A673 (cell line): ENCODE measurements around the gene CEACAM6. TPM values are rescaled to one million over a fixed set of nuclear protein-coding genes. Genes with fewer than 3 reads are reported as not detected.

Experiments used
- BruUV-seq: library from RNA; stranded (reverse); fragments of 400-500 nt; replicated peaks from 2 replicates; lab custom pipeline; 2021; lab: Mats Ljungman, UMichigan
- CTCF ChIA-PET: fragments of 300-600 bp; sonication (Branson Sonifier 250); formaldehyde crosslinking; loops from one replicate; lab custom pipeline; 2022; ENCODE audit warnings: antibody characterized with exemption; lab: Charles Lee
- POLR2A ChIA-PET: fragments of 300-600 bp; sonication (Branson Sonifier 250); formaldehyde crosslinking; loops from one replicate; lab custom pipeline; 2022; ENCODE audit warnings: antibody characterized with exemption; ENCODE audit not compliant: low non-redundant PET; lab: Charles Lee
- DNase-seq: peaks from one replicate; pipeline ENCODE4 v3.0.0-alpha.2; 2015; ENCODE audit warnings: low spot score
- H3K27ac ChIP-seq: fragments of 200-600 bp; sonication (generic); 2 replicates; pipeline ENCODE4 v1.5.1; 2016; ENCODE audit warnings: mixed run types, low read depth, mild to moderate bottlenecking, mixed read lengths, antibody characterized with exemption, low read length; ENCODE audit not compliant: poor library complexity, severe bottlenecking
- H3K27me3 ChIP-seq: fragments of 200-600 bp; sonication (generic); replicated peaks from 2 replicates; pipeline ENCODE4 v1.6.1; 2017; ENCODE audit warnings: mixed run types, low read depth, mild to moderate bottlenecking, mixed read lengths, antibody characterized with exemption, low read length; ENCODE audit not compliant: insufficient read depth, poor library complexity
- H3K36me3 ChIP-seq: fragments of 200-600 bp; sonication (generic); 2 replicates; pipeline ENCODE4 v1.6.1; 2016; ENCODE audit warnings: mixed run types, mild to moderate bottlenecking, mixed read lengths, antibody characterized with exemption, low read length; ENCODE audit not compliant: insufficient read depth, poor library complexity, severe bottlenecking
- H3K4me1 ChIP-seq: fragments of 200-600 bp; sonication (generic); 2 replicates; pipeline ENCODE4 v1.6.1; 2017; ENCODE audit warnings: mixed run types, mild to moderate bottlenecking, mixed read lengths, antibody characterized with exemption, low read length; ENCODE audit not compliant: insufficient read depth, poor library complexity, severe bottlenecking
- H3K4me3 ChIP-seq: fragments of 200-600 bp; sonication (generic); 2 replicates; pipeline ENCODE4 v1.5.1; 2016; ENCODE audit warnings: low read depth, mixed run types, mild to moderate bottlenecking, mixed read lengths, low read length; ENCODE audit not compliant: poor library complexity, severe bottlenecking
- H3K9me3 ChIP-seq: fragments of 200-600 bp; sonication (generic); 2 replicates; pipeline ENCODE4 v1.6.1; 2016; ENCODE audit warnings: mixed run types, low read depth, mild to moderate bottlenecking, mixed read lengths, antibody characterized with exemption, low read length; ENCODE audit not compliant: poor library complexity, severe bottlenecking
- EZH2 ChIP-seq: fragments of 200-600 bp; sonication (generic); IDR thresholded peaks from 2 replicates; pipeline ENCODE4 v1.6.1; 2017; ENCODE audit warnings: borderline replicate concordance, low read depth, mild to moderate bottlenecking, mixed read lengths, antibody characterized with exemption, low read length; ENCODE audit not compliant: poor library complexity, severe bottlenecking
- intact Hi-C: fragments of 100-400 bp; cut with micrococcal nuclease; formaldehyde crosslinking; loops from one replicate; pipeline ENCODE4 v1.10.0; 2022; ENCODE audit not compliant: unreplicated experiment
- total RNA-seq: library from RNA; stranded (reverse); gene quantifications from 2 replicates; pipeline ENCODE4 v1.2.3, GENCODE V29; 2021
- TF ChIP-seq, protein P1 (sequence below): fragments of 300-800, 200-600 bp; sonication (generic); conservative IDR thresholded peaks from 2 replicates; pipeline ENCODE4 v1.5.1; 2017; ENCODE audit warnings: low read depth, mild to moderate bottlenecking, antibody characterized with exemption, low read length, moderate library complexity, mixed read lengths

The CEACAM6 gene
- total RNA-seq, 1 experiment from 2014 or later = 2.4 TPM

- Histone ChIP-seq H3K36me3 (no peaks in the 10 kb centered on the region), H3K27me3 (no peaks in the 10 kb centered on the region), H3K4me3 (no peak overlapping the region), H3K27ac (no peak overlapping the region), H3K4me1 (no peaks in the 10 kb centered on the region), H3K9me3 (no peaks in the 10 kb centered on the region)
- intact Hi-C loops = no loop called here
- TF ChIP-seq, protein P1, sequence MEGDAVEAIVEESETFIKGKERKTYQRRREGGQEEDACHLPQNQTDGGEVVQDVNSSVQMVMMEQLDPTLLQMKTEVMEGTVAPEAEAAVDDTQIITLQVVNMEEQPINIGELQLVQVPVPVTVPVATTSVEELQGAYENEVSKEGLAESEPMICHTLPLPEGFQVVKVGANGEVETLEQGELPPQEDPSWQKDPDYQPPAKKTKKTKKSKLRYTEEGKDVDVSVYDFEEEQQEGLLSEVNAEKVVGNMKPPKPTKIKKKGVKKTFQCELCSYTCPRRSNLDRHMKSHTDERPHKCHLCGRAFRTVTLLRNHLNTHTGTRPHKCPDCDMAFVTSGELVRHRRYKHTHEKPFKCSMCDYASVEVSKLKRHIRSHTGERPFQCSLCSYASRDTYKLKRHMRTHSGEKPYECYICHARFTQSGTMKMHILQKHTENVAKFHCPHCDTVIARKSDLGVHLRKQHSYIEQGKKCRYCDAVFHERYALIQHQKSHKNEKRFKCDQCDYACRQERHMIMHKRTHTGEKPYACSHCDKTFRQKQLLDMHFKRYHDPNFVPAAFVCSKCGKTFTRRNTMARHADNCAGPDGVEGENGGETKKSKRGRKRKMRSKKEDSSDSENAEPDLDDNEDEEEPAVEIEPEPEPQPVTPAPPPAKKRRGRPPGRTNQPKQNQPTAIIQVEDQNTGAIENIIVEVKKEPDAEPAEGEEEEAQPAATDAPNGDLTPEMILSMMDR = no peak
- TF ChIP-seq EZH2 = no peak
- no peak for DNase-seq
- CTCF ChIA-PET = interaction anchor here (0.7 kb wide), 1 partner anchor 154 kb away, joined by 5 read pairs; no protein-coding TSS in a partner anchor
- BruUV-seq = no TSS peak
- POLR2A ChIA-PET = no interaction called here
Observed at GRCh38 chr19:41804336-41804735, 49.0 kb downstream of the CEACAM6 start.

DNA sequence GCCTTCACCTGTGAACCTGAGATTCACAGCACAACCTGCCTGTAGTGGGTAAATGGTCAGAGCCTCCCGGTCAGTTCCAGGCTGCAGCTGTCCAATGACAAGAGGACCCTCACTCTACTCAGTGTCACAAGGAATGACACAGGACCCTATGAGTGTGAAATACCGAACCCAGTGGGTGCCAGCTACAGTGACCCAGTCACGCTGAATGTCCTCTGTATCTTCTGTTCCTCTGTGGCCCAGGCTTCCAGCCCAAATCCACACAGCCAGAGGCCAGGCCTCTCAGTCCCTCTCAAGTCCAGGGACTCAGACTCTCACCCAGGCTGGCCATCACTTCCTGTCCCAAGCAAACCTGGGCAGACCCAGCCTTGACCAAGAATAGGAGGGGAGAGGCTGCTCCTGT lies 51.8 kb downstream of the CEACAM6 start:
- Histone ChIP-seq H3K4me3 (no peak overlapping the region), H3K4me1 (no peaks in the 10 kb centered on the region), H3K9me3 (no peaks in the 10 kb centered on the region), H3K27me3 (no peaks in the 10 kb centered on the region), H3K36me3 (no peaks in the 10 kb centered on the region), H3K27ac (no peak overlapping the region)
- POLR2A ChIA-PET = no interaction called here
- intact Hi-C loops = no loop called here
- CTCF ChIA-PET = no interaction called here
- no peak for TF ChIP-seq EZH2
- TF ChIP-seq, protein P1 = no peak
- BruUV-seq = no TSS peak
- no peak for DNase-seq

DNA sequence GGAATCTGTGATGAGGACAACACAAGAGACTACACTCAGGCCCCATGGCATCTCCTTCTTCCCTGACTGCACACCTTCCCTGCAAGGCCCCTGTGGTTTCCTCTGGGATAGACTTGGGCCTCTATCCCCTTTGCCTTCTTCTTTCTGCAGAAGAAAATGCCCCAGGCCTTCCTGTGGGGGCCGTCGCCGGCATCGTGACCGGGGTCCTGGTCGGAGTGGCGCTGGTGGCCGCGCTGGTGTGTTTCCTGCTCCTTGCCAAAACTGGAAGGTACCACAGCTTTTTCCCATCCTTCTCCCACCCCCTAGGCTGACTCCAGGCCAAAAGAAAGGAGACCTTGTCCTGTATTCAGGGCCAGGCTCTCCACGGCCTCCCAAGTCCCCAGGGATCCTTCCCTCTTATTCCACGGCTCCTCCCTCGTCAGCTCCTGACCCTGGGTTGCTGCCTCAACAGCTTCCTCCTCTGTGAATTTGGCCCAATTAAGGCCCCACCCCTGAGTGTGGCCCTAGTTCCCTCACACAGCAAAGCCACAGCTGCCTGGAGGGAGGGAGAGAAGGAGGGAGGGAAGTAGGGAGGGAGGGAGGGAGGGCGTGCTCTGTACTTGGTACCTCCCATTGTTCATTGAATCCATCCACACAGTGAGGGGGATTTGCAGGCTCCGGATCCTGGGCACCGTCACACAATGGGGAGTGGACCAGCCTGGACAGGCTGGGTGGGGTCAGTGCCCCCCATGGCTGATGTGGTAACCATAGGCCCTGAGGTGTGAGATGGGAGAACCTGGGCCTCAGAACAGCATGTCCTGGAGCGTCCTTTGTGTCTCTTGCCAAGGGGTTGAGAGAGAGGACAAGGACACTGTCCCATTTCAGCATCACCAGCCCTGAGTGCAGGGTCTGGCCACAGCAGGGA lies 53.6 kb downstream of the CEACAM6 start:
- no TSS peak for BruUV-seq
- Histone ChIP-seq H3K4me3 (no peak overlapping the region), H3K27ac (no peak overlapping the region), H3K9me3 (no peaks in the 10 kb centered on the region), H3K27me3 (no peaks in the 10 kb centered on the region), H3K4me1 (no peaks in the 10 kb centered on the region), H3K36me3 (no peaks in the 10 kb centered on the region)
- TF ChIP-seq, protein P1 = no peak
- ChIA-PET CTCF (no interaction called here), POLR2A (no interaction called here)
- no peak for DNase-seq
- intact Hi-C loops = no loop called here
